ENCODE results near the gene SSRP1.

Gene SSRP1

GRCh38 chr11:57359896-57360690 is 24.4 kb upstream of the SSRP1 start:
- no peak for DNase-seq

- DNase-seq: peak in 1 of 51 donors; percentile 13
These were observed 23.7 kb upstream of the SSRP1 start for GRCh38 chr11:57359396-57359795.

- DNase-seq: no peak
These were observed 23.3 kb upstream of the SSRP1 start for GRCh38 chr11:57358991-57359390.

- no peak for DNase-seq
These were observed 22.9 kb upstream of the SSRP1 start for GRCh38 chr11:57358543-57358961.

- DNase-seq: no peak
These were observed 22.2 kb upstream of the SSRP1 start for GRCh38 chr11:57357856-57358255.

- no peak for DNase-seq
These were observed 21.6 kb upstream of the SSRP1 start for GRCh38 chr11:57357310-57357709.

GRCh38 chr11:57356268-57356667 is 20.6 kb upstream of the SSRP1 start:
- peak in 1 of 51 donors; percentile 8 for DNase-seq

GRCh38 chr11:57354699-57355098 is 19.0 kb upstream of the SSRP1 start:
- no peak for DNase-seq

- no peak for DNase-seq
These were observed 18.2 kb upstream of the SSRP1 start for GRCh38 chr11:57353852-57354251.

- DNase-seq: no peak
These were observed 17.8 kb upstream of the SSRP1 start for GRCh38 chr11:57353446-57353845.

GRCh38 chr11:57353036-57353435 is 17.3 kb upstream of the SSRP1 start:
- DNase-seq: no peak

GRCh38 chr11:57349491-57350274 is 14.0 kb upstream of the SSRP1 start:
- peak in 45 of 51 donors; percentile 4 to 79 (median 41) for DNase-seq

GRCh38 chr11:57348636-57349313 is 13.1 kb upstream of the SSRP1 start:
- no peak for DNase-seq

- no peak for DNase-seq
These were observed 12.4 kb upstream of the SSRP1 start for GRCh38 chr11:57348052-57348451.

- DNase-seq: no peak
These were observed 11.6 kb upstream of the SSRP1 start for GRCh38 chr11:57347336-57347735.

- peak in 40 of 51 donors; percentile 6 to 75 (median 36) for DNase-seq
These were observed 10.0 kb upstream of the SSRP1 start for GRCh38 chr11:57345555-57346211.

- no peak for DNase-seq
These were observed 9.1 kb upstream of the SSRP1 start for GRCh38 chr11:57344826-57345225.

GRCh38 chr11:57343825-57344224 is 8.1 kb upstream of the SSRP1 start:
- no peak for DNase-seq

- DNase-seq: no peak
These were observed 7.0 kb upstream of the SSRP1 start for GRCh38 chr11:57342702-57343101.

GRCh38 chr11:57341250-57341808 is 5.6 kb upstream of the SSRP1 start:
- no peak for DNase-seq

GRCh38 chr11:57340039-57340615 is 4.4 kb upstream of the SSRP1 start:
- DNase-seq: peak in 1 of 51 donors; percentile 10

Data from hypothalamus (tissue), 51 donors.